Endothelial cell (in vitro differentiated cells): ENCODE results near the gene VNN1. TPM values are rescaled to one million over a fixed set of nuclear protein-coding genes. Genes with fewer than 3 reads are reported as not detected.

Experiments
- DNase-seq: peaks from one replicate; pipeline ENCODE4 v3.0.0; 2021; ENCODE audit warnings: low spot score
- H3K27ac Mint-ChIP-seq: one replicate; pipeline ENCODE4 v1.8.0; 2021; ENCODE audit warnings: mixed read lengths, inconsistent platforms; ENCODE audit not compliant: unreplicated experiment
- H3K27me3 Mint-ChIP-seq: one replicate; pipeline ENCODE4 v1.8.0; 2021; ENCODE audit warnings: mild to moderate bottlenecking, moderate library complexity, mixed read lengths, inconsistent platforms; ENCODE audit not compliant: unreplicated experiment
- H3K36me3 Mint-ChIP-seq: one replicate; pipeline ENCODE4 v1.8.0; 2021; ENCODE audit warnings: mild to moderate bottlenecking, low read depth, mixed read lengths, inconsistent platforms; ENCODE audit not compliant: unreplicated experiment
- H3K4me1 Mint-ChIP-seq: one replicate; pipeline ENCODE4 v1.8.0; 2021; ENCODE audit warnings: mild to moderate bottlenecking, mixed read lengths, inconsistent platforms; ENCODE audit not compliant: unreplicated experiment
- H3K4me3 Mint-ChIP-seq: one replicate; pipeline ENCODE4 v1.8.0; 2021; ENCODE audit warnings: mild to moderate bottlenecking, mixed read lengths, inconsistent platforms; ENCODE audit not compliant: unreplicated experiment
- H3K9me3 Mint-ChIP-seq: one replicate; pipeline ENCODE4 v1.8.0; 2021; ENCODE audit warnings: mixed read lengths, inconsistent platforms; ENCODE audit not compliant: unreplicated experiment
- CTCF ChIP-seq: fragments of 200-600 bp; sonication (generic); IDR thresholded peaks from one replicate; pipeline ENCODE4 v1.5.0; 2021; ENCODE audit warnings: antibody characterized with exemption; ENCODE audit not compliant: unreplicated experiment
- total RNA-seq: library from RNA; stranded (reverse); fragmentation: NEBNext Ultra II Directional; extraction: Animal tissue kit (Norgen Biotek cat#: 25700); gene quantifications from one replicate; pipeline ENCODE4 v1.2.1, GENCODE V29; 2021; ENCODE audit not compliant: unreplicated experiment

Gene VNN1
- total RNA-seq, 1 donor from 2014 or later = 1.5 TPM

GRCh38 chr6:132664309-132665034 is 49.4 kb downstream of the VNN1 start:
- Mint-ChIP-seq H3K27me3 (no peaks in the 10 kb centered on the region), H3K4me3 (no peak overlapping the region), H3K9me3 (no peaks in the 10 kb centered on the region), H3K27ac (no peak overlapping the region), H3K36me3 (no peaks in the 10 kb centered on the region), H3K4me1 (no peaks in the 10 kb centered on the region)
- DNase-seq = no peak
- no peak for TF ChIP-seq CTCF

- TF ChIP-seq CTCF = no peak
- no peaks in the 10 kb centered on the region for H3K9me3 Mint-ChIP-seq
- H3K27ac Mint-ChIP-seq = no peak overlapping the region
- H3K4me3 Mint-ChIP-seq = no peak overlapping the region
- H3K36me3 Mint-ChIP-seq = no peaks in the 10 kb centered on the region
- H3K27me3 Mint-ChIP-seq = peaks cover 3% of the 10 kb centered on the region
- DNase-seq = no peak
- no peaks in the 10 kb centered on the region for H3K4me1 Mint-ChIP-seq
Observed at GRCh38 chr6:132663661-132664060, 50.2 kb downstream of the VNN1 start.

DNA sequence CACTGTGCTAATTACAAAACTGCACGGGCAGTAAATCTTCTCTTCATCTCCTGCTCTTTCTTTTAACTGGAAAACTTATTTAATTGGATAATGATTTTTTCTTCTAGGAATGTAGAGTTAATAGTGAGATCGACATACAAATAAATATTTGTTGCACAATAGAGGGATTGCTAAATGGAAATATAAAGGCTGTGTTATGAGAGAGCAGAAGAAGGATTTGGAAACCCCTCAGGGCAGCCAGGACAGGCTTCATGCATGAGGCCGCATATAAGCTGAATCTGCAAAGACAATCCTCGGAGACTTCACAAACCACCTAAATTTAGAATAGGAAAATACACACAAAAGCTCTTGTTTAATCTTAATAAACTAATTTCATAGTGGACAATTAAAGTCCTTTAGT is 51.9 kb downstream of the VNN1 start:
- no peaks in the 10 kb centered on the region for H3K36me3 Mint-ChIP-seq
- no peak for TF ChIP-seq CTCF
- H3K27me3 Mint-ChIP-seq = peaks cover 3% of the 10 kb centered on the region
- no peaks in the 10 kb centered on the region for H3K9me3 Mint-ChIP-seq
- H3K4me1 Mint-ChIP-seq = no peaks in the 10 kb centered on the region
- DNase-seq = no peak
- no peak overlapping the region for H3K4me3 Mint-ChIP-seq
- H3K27ac Mint-ChIP-seq = no peak overlapping the region

DNA sequence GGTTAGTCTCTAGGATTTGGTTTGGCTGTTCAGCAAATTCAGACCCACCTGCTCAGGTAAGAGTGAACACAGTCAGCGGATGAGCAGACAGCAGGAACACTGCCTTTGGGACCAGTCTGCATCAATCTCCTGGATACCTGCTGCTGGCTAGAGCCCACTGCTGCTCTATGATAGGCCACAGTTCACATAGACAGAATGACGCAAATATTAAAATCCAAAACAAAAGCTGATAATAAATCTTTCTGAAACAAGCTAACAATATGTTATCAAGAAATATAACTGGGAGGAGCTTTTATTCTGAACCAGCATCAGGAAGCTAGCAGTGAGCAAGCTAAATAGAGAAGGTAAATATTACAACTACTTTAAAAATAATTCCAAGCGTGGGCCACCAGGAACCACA is 54.8 kb downstream of the VNN1 start, which contains the start of gene TAAR1:
Gene TAAR1, minus strand, starts transcription at position 101 of the 400 bp plus-strand sequence. CDS start 13,179 bp downstream, outside the sequence.
- Mint-ChIP-seq H3K4me1 (peaks cover 4% of the 10 kb centered on the region), H3K27ac (no peak within 1 kb of the TSS), H3K36me3 (no peaks in the 10 kb centered on the region), H3K4me3 (no peak within 1 kb of the TSS), H3K9me3 (no peaks in the 10 kb centered on the region), H3K27me3 (peaks cover 3% of the 10 kb centered on the region)
- DNase-seq = no peak
- TF ChIP-seq CTCF = no peak

DNA sequence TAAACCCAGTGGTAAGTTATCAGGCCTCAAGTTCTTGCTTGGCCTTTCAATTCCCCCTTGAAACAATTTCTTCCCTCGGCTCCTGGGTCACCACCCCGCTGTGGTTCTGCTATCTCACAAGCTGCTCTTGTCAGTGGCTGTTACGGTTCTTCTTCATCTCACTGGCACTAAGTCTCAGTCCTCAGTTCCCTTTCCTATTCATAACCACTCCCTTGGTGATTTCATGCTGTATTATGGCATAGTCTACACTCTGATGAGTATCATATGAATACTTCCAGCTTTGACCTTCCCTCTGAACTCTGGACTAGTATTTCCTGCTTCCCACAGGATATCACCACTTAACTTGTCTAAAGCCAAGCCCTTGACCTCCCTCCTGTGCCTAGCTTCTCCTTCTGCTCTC is 62.8 kb downstream of the VNN1 start:
- Mint-ChIP-seq H3K4me3 (no peak overlapping the region), H3K36me3 (no peaks in the 10 kb centered on the region), H3K27ac (no peak overlapping the region), H3K27me3 (no peaks in the 10 kb centered on the region), H3K9me3 (no peaks in the 10 kb centered on the region), H3K4me1 (peaks cover 4% of the 10 kb centered on the region)
- no peak for TF ChIP-seq CTCF
- no peak for DNase-seq
